IPS-11a (cell line): Measurements from ENCODE around the gene TSPAN18.

Experiments used
- H3K4me3 ChIP-seq: one replicate; pipeline ENCODE4 v1.5.1; 2013; ENCODE audit warnings: low read depth, low read length, control low read depth

Gene TSPAN18

GRCh38 chr11:44726283-44727113 lies at the start of gene TSPAN18:
Gene TSPAN18 (plus strand): TSS chr11:44726962. CDS start chr11:44906417, 179,455 bp downstream.
- peak within 1 kb of the TSS; percentile 55 for H3K4me3 ChIP-seq

GRCh38 chr11:44680982-44681597 lies 45.7 kb upstream of the TSPAN18 start:
- no peak overlapping the region for H3K4me3 ChIP-seq

- no peak overlapping the region for H3K4me3 ChIP-seq
These were observed 45.1 kb upstream of the TSPAN18 start for GRCh38 chr11:44681698-44682097.

- H3K4me3 ChIP-seq: no peak overlapping the region
These were observed 41.9 kb upstream of the TSPAN18 start for GRCh38 chr11:44684859-44685281.

GRCh38 chr11:44687388-44687787 lies 39.4 kb upstream of the TSPAN18 start:
- H3K4me3 ChIP-seq: no peak overlapping the region

- no peak overlapping the region for H3K4me3 ChIP-seq
These were observed 37.5 kb upstream of the TSPAN18 start for GRCh38 chr11:44689265-44689664.

GRCh38 chr11:44690651-44691050 lies 36.1 kb upstream of the TSPAN18 start:
- no peak overlapping the region for H3K4me3 ChIP-seq

- H3K4me3 ChIP-seq: no peak overlapping the region
These were observed 34.3 kb upstream of the TSPAN18 start for GRCh38 chr11:44692460-44692859.

GRCh38 chr11:44693654-44694119 lies 33.1 kb upstream of the TSPAN18 start:
- H3K4me3 ChIP-seq: no peak overlapping the region

GRCh38 chr11:44694443-44694842 lies 32.3 kb upstream of the TSPAN18 start:
- no peak overlapping the region for H3K4me3 ChIP-seq

GRCh38 chr11:44695169-44695833 lies 31.5 kb upstream of the TSPAN18 start:
- no peak overlapping the region for H3K4me3 ChIP-seq

GRCh38 chr11:44698252-44698912 lies 28.4 kb upstream of the TSPAN18 start:
- H3K4me3 ChIP-seq: no peak overlapping the region

GRCh38 chr11:44699497-44700408 lies 27.0 kb upstream of the TSPAN18 start:
- H3K4me3 ChIP-seq: no peak overlapping the region

GRCh38 chr11:44701276-44701675 lies 25.5 kb upstream of the TSPAN18 start:
- no peak overlapping the region for H3K4me3 ChIP-seq

- H3K4me3 ChIP-seq: no peak overlapping the region
These were observed 23.9 kb upstream of the TSPAN18 start for GRCh38 chr11:44702889-44703288.

GRCh38 chr11:44707094-44707493 lies 19.7 kb upstream of the TSPAN18 start:
- H3K4me3 ChIP-seq: no peak overlapping the region

- no peak overlapping the region for H3K4me3 ChIP-seq
These were observed 18.8 kb upstream of the TSPAN18 start for GRCh38 chr11:44708009-44708408.

- H3K4me3 ChIP-seq: no peak overlapping the region
These were observed 18.1 kb upstream of the TSPAN18 start for GRCh38 chr11:44708523-44709280.

- no peak overlapping the region for H3K4me3 ChIP-seq
These were observed 17.5 kb upstream of the TSPAN18 start for GRCh38 chr11:44709281-44709562.

- H3K4me3 ChIP-seq: no peak overlapping the region
These were observed 16.8 kb upstream of the TSPAN18 start for GRCh38 chr11:44709966-44710365.
